Adipose tissue (tissue), 3 donors: ENCODE results near the gene PRXL2B. TPM values are rescaled to one million over a fixed set of nuclear protein-coding genes. Genes with fewer than 3 reads are reported as not detected.
"Not testable (repeated sequence)": the region's sequence is repeated elsewhere in the genome, so short reads cannot be mapped to it uniquely, and the experiment has no call there.

Experiments used
- H3K27ac ChIP-seq: one replicate; pipeline ENCODE4 v1.5.1; 2013; ENCODE audit warnings: low read depth, low read length
- WGBS, 3 donors: extraction: QIAGEN DNeasy Blood & Tissue Kit; methylation state at CpG; one replicate each; pipeline ENCODE4 v1.1.7; 2013; 5-methylcytosine and 5-hydroxymethylcytosine counted together
- polyA plus RNA-seq, 3 donors: library from polyadenylated mRNA; stranded (reverse); fragments of 200-250 nt; gene quantifications; one replicate each; pipeline ENCODE4 v1.2.3, GENCODE V29; 2013
- donor health status: healthy with polysubstance abuse.
- donor health status: Bipolar disorder and iron deficiency.
- donor health status: healthy.

PRXL2B gene
- polyA plus RNA-seq, 3 donors, result 6.5 to 9.8 (median 8.5) TPM

DNA sequence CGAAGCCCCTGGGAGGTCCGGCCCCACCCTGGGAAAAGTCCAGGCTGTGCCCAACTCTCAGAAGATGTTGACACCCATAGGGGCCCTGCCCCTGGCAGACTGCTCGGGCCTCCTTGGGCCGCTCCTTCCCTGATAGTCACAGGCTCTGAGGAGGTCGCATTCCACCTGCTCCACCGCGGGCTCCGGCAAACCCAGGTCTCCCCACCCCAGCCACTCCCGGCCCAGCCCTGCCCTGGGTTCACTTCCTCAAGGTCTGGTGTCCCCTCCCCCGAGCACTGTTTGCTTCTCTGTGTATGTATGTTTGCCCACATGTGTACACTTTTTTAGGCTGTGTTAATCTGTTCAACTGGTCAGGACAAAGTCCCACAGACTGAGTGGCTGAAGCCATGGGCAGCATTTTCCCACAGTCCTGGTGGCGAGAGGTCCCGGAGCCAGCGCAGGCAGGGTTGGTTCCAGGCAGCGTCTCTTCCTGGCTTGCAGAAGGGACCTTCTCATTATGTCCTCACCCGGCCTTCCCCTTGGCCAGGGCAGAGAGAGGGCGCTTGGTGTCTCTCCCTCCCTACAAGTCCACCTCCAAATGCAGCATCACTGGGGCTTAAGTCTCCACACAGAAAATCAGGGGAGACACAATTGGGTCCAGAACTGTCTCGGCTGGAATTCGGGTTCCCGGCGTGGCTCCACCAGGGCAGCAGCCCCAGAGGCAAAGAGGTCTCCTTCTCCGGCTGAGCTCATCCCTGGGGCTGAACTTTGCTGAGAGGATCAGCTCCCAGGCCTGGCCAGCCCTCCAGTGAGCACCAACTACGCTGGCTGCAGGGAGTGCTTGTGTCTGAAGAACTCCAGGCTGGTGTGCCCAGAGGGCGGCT lies 10.5 kb upstream of the PRXL2B start:
- no peak overlapping the region for H3K27ac ChIP-seq
- 45 to 72% (median 64%) methylated on average over 23 of the region's 23 CpGs for whole genome bisulfite sequencing, 3 donors

DNA sequence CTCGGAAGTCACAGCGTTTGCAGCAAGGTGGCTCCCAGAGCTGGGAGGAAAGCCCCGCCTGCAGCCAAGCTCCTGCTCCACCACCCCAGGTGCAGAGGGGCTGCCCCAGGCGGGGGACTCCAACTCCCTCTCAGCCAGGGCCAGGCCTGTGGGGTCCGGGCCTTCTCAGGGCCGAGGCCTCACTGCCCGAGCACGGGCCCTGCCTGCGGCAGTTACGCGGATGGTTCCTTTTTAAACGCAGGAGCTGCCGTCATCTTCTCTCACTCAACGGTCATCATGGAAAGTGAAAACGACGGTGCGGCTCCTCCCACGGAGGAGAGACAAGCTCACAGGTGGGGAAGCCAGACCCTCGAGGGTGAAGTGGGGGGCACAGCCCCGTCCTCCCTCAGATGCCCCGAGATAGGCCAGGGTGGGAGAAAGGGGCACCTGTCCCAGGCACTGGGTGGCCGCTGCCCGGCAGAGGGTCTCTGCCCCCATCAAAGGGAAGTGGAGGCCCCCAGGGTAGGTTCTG lies 9.0 kb upstream of the PRXL2B start:
- WGBS, 3 donors, result 58 to 74% (median 61%) methylated on average over 16 to 21 of the region's 23 CpGs
- H3K27ac ChIP-seq, result not testable (repeated sequence)

DNA sequence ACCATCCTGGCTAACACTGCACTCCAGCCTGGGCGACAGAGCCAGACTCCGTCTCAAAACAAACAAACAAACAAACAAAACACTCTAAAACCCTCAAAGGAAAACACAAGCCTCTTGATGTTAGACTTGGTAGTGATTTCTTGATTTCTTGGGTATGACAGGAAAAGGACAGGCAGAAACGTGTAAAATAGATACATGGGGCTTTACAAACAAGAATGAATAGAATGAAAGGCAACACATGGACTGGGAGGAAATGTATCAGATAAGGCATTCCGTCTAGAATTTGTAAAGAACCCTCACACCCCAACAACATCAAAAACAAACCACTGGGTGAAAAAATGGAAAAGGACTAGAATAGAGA lies 7.8 kb upstream of the PRXL2B start:
- H3K27ac ChIP-seq, result no peak overlapping the region
- 49 to 62% (median 49%) methylated on average over 4 of the region's 4 CpGs for WGBS, 3 donors

DNA sequence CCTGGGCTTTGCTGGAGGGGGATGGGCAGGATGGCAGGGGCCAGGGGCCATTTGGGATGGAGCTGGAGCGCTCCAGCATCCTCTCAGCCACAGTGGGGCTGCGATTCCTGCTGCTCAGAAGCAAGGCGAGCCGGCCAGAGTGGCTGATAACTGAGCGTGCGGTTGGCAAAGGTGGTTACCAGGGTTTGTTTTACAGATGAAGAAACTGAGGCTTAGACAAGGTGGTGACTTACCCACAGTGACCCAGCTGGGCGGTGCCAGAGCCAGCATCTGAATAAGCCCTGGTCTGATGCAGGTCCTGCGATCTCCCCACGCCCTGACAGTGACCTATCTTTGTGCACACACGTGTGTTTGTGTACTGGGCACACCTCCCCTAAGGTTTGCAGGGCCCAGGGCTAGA lies 5.9 kb upstream of the PRXL2B start:
- H3K27ac ChIP-seq, result no peak overlapping the region
- WGBS, 3 donors, result 66 to 95% (median 91%) methylated on average over 10 of the region's 10 CpGs

DNA sequence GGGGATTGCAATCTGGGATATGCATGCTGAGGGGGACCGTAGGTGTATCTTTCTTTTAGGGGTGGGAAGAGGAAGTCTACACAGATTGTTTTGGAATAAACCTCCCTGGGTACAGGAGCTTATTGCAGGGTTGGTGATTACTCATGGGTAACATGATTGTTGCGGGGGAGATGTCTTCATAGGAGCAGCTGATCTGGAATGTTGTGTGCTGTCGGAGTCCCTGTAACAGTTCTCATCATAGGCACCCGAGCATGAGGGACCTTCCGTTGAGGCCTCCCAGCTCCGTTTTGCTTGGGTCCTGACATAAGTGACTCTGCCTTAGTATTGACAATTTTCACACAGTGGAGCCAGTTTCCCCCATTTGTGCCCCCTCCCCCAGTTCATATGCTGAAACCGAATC lies 4.2 kb upstream of the PRXL2B start:
- H3K27ac ChIP-seq, result no peak overlapping the region
- WGBS, 3 donors, result 70 to 73% (median 73%) methylated on average over 7 of the region's 7 CpGs

DNA sequence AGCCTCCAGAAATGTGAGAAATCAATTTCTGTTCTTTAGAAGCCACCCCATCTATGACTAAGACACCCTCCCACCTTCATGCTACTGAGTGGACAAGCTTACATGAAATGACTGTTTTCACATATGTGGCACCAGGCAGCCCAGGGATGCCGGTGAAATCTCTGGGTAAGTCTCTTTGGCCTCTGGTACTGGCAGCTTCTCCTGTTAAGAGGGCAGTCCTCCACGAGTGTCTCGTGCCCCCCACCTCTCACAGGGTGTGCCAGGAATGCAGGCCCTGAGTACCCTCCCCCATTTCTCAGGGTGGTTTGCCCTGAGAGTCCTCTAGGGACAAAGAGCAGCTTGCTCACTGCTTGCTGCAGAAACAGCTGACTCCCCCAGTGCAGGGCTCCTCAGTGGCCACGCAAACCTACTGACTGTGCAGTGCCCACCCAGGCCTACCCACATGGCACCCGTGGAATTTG lies 3.2 kb upstream of the PRXL2B start:
- H3K27ac ChIP-seq, result no peak overlapping the region
- WGBS, 3 donors, result 60 to 72% (median 72%) methylated on average over 5 of the region's 5 CpGs

DNA sequence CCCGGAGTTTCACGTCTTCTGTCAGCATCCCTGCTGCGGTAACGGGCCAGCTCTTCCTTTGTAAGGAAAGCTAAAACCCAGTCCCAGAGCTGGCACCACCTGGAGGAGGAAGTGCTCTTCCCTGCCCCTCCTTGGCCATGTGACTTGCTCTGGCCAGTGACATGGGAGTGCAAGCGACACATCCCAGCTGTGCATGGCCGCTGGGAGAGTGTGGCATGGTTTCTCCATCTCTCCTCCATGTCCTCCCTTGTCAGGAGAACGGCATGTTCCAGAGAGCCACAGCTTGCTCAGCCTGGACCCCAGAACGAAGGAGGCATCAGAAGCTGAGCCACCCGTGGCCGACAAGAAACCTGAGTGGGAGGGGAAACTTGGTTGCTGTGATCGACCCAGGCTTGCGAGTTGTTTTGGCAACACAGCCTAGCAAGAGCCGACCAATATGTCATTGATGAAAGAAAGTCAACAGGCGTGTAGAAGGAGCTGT lies 2.7 kb upstream of the PRXL2B start:
- WGBS, 3 donors, result 26 to 68% (median 61%) methylated on average over 14 of the region's 14 CpGs
- no peak overlapping the region for H3K27ac ChIP-seq

DNA sequence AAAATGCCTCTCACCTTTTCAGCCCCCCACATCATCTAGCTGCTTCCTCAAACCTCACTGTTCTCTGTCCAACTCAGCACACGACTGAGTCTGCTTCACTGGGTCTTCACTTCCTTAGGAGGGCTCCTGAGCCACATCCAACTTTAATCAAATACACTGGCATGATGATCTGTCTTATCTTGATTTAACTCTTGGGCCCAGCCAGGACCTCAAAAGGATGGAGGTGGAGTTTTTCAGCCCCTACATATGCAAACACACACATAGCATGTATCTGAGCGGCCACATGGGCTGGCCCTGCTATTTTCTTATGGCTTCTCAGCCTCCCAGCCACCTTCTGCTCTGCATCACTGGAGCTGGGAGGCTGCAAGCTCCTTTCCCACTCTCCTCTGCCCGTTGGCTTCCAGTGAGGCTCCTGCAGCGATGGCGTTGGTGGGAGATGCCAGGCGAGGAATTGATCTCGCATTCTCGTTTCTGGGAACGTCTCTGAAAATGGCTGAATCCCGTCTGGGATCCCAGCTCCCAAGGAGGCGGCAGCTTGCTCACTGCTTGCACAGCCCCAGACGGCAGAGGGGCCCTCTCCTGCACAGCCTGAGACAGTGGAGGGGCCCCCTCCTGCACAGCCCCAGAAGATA lies 1.8 kb upstream of the PRXL2B start:
- WGBS, 3 donors, result 31 to 50% (median 37%) methylated on average over 12 of the region's 12 CpGs

DNA sequence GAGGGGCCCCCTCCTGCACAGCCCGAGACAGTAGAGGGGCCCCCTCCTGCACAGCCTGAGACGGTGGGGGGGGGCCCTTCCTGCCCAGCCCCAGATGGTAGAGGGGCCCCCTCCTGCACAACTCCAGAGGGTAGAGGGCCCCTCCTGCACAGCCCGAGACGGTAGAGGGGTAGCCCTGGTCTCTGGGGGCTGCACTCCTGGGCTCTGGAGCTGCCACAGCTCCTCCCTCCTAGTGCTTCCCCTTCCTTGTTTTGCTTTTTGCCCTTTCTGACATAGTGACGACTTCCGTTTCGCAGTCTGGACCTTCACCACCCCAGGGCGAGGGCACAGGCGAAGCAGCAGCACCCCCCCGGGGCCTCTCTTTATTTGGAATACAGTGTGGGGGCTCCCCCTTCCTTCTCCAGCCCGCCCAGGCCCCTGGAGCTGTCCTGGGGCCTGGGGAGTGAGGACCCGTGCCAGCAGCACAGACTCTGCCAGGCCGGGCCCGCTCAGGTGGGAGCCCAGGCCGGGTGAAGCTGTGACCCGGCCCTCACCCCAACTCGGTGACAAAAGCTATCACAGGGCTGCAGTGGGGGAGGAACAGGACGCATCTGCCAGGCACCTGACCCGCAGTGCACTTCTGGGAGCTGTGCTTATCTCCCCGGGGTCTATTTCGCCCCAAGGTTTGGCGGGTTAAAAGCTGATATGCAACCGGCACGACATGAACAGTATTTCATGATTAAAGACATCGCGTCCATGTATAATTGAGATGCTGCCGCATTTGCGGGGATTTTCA lies 1.1 kb upstream of the PRXL2B start:
- WGBS, 3 donors, result 0 to 2% (median 1%) methylated on average over 28 of the region's 28 CpGs
- peak overlapping the region; percentile 86 for H3K27ac ChIP-seq

More for the DNA sequence above, 1.8 kb upstream of the PRXL2B start:
- no peak overlapping the region for H3K27ac ChIP-seq

DNA sequence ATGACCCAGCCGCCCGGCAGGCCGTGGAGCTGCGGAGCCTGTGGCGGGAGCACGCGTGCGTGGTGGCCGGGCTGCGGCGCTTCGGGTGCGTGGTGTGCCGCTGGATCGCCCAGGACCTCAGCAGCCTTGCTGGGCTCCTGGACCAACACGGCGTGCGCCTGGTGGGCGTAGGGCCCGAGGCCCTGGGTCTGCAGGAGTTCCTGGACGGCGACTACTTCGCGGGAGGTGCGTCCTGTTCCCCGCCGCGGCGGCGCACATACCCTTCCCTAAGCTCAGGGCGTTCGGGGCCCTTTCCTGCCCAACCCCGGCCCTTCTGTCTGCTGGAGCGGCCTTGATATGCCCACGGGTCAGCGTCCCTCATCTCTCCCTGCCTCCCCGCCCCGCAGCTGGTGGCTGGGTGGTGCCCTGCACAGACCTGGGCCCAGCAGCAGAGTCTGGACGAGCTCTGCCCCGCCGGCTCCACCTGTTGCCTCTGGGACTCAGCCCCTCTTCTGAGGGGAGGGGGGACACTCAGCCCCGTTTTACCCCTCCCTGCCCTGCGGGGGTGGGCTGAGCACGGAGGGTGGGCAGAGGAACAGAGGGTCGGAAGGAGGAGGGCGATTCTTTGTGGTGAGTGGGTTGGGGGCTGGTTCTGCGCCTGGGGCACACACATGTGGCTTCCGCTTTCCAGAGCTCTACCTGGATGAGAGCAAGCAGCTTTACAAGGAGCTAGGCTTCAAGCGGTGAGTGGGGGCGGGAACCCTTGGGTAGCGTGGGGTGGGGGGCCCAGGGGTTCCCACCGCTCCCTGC lies 688 bp downstream of the PRXL2B start:
- H3K27ac ChIP-seq, result no peak overlapping the region
- 10 to 12% (median 11%) methylated on average over 50 to 52 of the region's 52 CpGs for WGBS, 3 donors

DNA sequence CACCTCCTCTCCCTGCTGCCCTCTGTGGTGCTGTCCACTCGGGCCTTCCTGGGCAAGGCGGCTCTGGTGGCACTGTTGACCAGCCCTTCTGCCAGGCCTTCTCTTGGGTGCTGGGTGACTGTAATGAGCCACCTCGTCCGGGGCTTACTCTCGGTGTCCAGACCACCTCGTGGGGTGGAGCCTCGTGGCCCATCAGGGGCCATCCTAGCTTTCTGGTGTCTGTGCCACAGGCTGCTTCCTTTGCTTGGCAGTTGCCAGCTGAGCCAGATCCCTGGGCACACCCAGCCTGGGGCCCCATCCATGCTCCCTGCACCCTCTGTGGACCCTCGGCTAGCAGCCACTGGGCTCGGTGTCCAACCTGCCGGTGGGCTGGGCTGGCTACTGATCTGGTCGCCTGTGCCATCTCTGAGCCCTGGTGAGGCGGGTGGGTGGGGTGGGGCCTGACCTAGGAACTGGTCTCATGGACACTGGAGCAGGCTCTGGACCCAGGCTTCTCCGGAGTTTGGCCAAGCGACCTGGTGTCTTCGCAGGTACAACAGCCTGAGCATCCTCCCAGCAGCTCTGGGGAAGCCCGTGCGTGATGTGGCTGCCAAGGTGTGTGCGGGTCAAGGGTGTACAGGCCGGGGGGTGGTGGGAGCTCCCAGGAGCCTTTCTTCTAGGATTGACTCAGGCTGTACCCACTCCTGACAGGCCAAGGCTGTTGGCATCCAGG lies 1.4 kb downstream of the PRXL2B start:
- WGBS, 3 donors, result 91 to 94% (median 91%) methylated on average over 19 of the region's 19 CpGs
- no peak overlapping the region for H3K27ac ChIP-seq

DNA sequence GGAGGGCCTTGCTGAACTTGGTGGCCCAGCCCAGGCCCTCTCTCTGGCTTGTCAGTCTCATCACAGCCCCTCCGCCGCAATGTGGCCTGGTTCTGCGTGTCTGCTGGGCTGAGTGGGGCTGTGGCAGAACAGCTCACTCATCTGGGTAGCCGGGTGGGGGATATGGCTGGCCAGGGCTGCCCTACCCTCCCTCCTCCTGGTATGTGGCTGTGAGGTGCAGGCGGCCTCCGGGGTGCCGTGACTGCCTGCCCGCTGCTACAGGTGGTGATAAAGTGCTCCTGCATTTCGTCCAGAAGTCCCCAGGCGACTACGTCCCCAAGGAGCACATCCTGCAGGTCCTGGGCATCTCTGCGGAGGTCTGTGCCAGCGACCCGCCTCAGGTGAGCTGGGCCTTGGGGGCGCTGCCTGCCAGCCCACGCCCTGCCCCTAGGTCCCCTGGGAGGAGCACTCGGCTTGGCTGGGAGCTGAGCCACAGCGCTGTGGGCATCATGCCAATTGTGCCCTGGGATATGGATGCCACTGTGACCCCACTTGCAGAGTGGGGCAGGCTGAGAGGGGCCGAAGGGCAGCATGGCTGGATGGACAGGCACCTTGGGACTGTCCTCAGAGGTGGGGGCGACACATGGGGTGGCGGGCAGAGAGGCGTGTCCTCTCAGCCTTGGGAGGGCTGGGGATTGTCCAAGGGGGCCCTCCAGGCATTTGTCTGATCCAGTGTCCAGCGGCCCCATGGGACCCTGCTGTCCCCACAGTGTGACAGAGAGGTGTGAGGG lies 2.3 kb downstream of the PRXL2B start:
- H3K27ac ChIP-seq, result no peak overlapping the region
- WGBS, 3 donors, result 82 to 95% (median 82%) methylated on average over 19 to 23 of the region's 23 CpGs

DNA sequence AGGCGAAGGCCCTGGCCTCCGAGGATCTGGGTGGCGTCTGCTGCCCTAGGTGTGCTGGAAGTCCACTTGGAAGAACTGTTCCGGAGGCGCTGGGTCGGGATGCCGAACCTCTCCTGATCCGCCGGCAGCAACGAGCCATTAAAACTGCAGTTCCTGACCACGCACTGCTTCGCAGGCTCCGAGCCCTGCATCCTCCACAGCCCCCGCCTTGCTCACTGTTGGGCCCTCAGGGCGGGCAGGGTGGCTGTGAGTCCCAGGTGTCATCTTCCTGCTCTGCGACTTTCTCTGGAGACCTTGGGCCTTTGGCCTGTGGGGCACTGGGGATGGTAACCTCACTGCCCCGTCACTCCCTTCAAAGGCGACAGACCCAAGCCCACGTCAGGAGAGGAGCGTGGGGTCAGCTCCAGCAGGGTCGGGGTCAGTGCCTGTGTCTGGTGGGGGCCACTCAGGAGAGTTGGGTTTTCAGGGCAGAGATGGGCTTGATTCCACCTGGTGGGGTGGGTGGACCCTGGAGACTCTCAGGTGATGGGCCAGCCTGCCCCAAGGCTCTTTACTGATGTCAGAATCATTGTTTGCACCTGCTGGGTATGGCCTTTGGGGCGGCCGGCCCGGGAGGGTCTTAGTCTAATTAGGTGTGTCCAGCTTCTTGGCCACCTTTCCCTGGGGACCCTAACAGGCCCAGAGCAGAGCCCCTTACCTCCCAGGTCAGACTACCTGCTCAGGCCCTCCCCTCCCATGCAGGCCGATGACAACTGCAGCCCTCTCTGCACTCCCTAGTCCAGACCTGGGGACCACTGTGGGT lies 3.1 kb downstream of the PRXL2B start:
- 92 to 95% (median 93%) methylated on average over 25 of the region's 25 CpGs for WGBS, 3 donors
- no peak overlapping the region for H3K27ac ChIP-seq

DNA sequence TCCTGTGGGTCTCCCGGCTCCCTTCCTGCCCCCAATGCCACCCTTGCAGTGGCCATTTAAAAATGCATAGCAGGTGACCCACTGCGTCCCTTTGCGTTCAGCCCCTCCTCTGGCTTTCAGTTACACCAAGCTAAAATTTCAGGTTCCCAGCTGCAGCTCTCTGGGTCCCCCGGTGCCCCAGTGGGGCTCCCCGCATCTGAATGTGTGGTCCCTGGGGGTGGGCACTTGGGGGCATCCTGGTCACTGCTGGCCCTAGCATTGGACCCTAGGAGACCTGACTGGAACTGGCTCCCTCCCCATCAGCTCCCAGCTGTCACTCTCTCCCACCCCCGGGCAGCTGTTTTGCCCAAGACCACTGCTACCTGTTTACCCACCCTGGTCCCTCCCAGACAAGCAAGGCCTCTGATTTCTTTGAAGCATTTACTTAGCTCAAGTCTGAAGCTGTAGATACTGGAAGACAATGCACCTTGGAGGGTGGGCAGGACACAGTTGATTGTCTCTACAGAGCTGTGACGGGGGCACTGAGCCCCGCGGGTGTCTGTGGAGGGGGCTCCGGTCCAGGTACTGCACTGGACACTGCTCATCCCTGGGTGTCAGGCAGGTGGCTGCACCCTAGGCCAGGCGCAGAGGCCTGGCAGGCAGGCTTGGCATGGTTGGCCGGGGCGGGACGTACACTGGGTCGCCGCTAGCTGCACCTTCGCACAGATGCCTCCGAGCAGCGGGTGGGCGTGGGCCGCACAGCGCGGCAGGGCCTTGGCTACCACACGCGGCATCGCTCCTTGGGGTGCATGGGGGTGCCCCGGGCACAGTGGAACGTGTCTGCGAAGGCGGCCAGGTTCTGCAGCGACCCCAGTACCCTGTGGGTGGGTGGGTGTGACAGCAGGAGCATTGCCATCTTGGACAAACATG lies 3.9 kb downstream of the PRXL2B start:
- WGBS, 3 donors, result 95 to 97% (median 95%) methylated on average over 31 of the region's 31 CpGs
- H3K27ac ChIP-seq, result no peak overlapping the region

DNA sequence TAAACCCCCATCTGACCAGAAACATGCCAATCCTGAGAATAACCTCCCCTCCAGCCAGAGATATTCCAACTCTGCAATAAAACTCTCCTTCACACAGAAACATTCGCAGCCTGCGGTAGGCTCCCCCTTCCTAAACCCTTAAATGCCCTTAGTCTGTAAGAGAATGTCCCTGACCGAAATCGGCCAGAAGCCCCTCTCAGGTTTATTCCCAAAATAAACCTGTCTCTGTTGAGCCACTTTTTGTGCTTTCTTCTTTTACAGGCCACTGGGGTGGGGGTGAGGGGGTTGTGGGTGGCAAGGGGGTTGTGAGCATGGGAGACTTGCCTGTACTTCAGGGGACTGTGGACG lies 4.6 kb downstream of the PRXL2B start:
- no peak overlapping the region for H3K27ac ChIP-seq
- 89 to 93% (median 91%) methylated on average over 5 of the region's 5 CpGs for WGBS, 3 donors
